A673 (cell line): ENCODE measurements around the gene MAPK4. TPM values are rescaled to one million over a fixed set of nuclear protein-coding genes. Genes with fewer than 3 reads are reported as not detected.
"Not testable (repeated sequence)": the region's sequence is repeated elsewhere in the genome, so short reads cannot be mapped to it uniquely, and the experiment has no call there.

Experiments
- BruUV-seq: library from RNA; stranded (reverse); fragments of 400-500 nt; replicated peaks from 2 replicates; lab custom pipeline; 2021; lab: Mats Ljungman, UMichigan
- CTCF ChIA-PET: fragments of 300-600 bp; sonication (Branson Sonifier 250); formaldehyde crosslinking; loops from one replicate; lab custom pipeline; 2022; ENCODE audit warnings: antibody characterized with exemption; lab: Charles Lee
- POLR2A ChIA-PET: fragments of 300-600 bp; sonication (Branson Sonifier 250); formaldehyde crosslinking; loops from one replicate; lab custom pipeline; 2022; ENCODE audit warnings: antibody characterized with exemption; ENCODE audit not compliant: low non-redundant PET; lab: Charles Lee
- DNase-seq: peaks from one replicate; pipeline ENCODE4 v3.0.0-alpha.2; 2015; ENCODE audit warnings: low spot score
- H3K27ac ChIP-seq: fragments of 200-600 bp; sonication (generic); 2 replicates; pipeline ENCODE4 v1.5.1; 2016; ENCODE audit warnings: mixed run types, low read depth, mild to moderate bottlenecking, mixed read lengths, antibody characterized with exemption, low read length; ENCODE audit not compliant: poor library complexity, severe bottlenecking
- H3K27me3 ChIP-seq: fragments of 200-600 bp; sonication (generic); replicated peaks from 2 replicates; pipeline ENCODE4 v1.6.1; 2017; ENCODE audit warnings: mixed run types, low read depth, mild to moderate bottlenecking, mixed read lengths, antibody characterized with exemption, low read length; ENCODE audit not compliant: insufficient read depth, poor library complexity
- H3K36me3 ChIP-seq: fragments of 200-600 bp; sonication (generic); 2 replicates; pipeline ENCODE4 v1.6.1; 2016; ENCODE audit warnings: mixed run types, mild to moderate bottlenecking, mixed read lengths, antibody characterized with exemption, low read length; ENCODE audit not compliant: insufficient read depth, poor library complexity, severe bottlenecking
- H3K4me1 ChIP-seq: fragments of 200-600 bp; sonication (generic); 2 replicates; pipeline ENCODE4 v1.6.1; 2017; ENCODE audit warnings: mixed run types, mild to moderate bottlenecking, mixed read lengths, antibody characterized with exemption, low read length; ENCODE audit not compliant: insufficient read depth, poor library complexity, severe bottlenecking
- H3K4me3 ChIP-seq: fragments of 200-600 bp; sonication (generic); 2 replicates; pipeline ENCODE4 v1.5.1; 2016; ENCODE audit warnings: low read depth, mixed run types, mild to moderate bottlenecking, mixed read lengths, low read length; ENCODE audit not compliant: poor library complexity, severe bottlenecking
- H3K9me3 ChIP-seq: fragments of 200-600 bp; sonication (generic); 2 replicates; pipeline ENCODE4 v1.6.1; 2016; ENCODE audit warnings: mixed run types, low read depth, mild to moderate bottlenecking, mixed read lengths, antibody characterized with exemption, low read length; ENCODE audit not compliant: poor library complexity, severe bottlenecking
- EZH2 ChIP-seq: fragments of 200-600 bp; sonication (generic); IDR thresholded peaks from 2 replicates; pipeline ENCODE4 v1.6.1; 2017; ENCODE audit warnings: borderline replicate concordance, low read depth, mild to moderate bottlenecking, mixed read lengths, antibody characterized with exemption, low read length; ENCODE audit not compliant: poor library complexity, severe bottlenecking
- intact Hi-C: fragments of 100-400 bp; cut with micrococcal nuclease; formaldehyde crosslinking; loops from one replicate; pipeline ENCODE4 v1.10.0; 2022; ENCODE audit not compliant: unreplicated experiment
- total RNA-seq: library from RNA; stranded (reverse); gene quantifications from 2 replicates; pipeline ENCODE4 v1.2.3, GENCODE V29; 2021
- TF ChIP-seq, protein P1 (sequence below): fragments of 300-800, 200-600 bp; sonication (generic); conservative IDR thresholded peaks from 2 replicates; pipeline ENCODE4 v1.5.1; 2017; ENCODE audit warnings: low read depth, mild to moderate bottlenecking, antibody characterized with exemption, low read length, moderate library complexity, mixed read lengths

Gene MAPK4
- total RNA-seq, 1 experiment from 2014 or later, result 0.62 TPM

DNA sequence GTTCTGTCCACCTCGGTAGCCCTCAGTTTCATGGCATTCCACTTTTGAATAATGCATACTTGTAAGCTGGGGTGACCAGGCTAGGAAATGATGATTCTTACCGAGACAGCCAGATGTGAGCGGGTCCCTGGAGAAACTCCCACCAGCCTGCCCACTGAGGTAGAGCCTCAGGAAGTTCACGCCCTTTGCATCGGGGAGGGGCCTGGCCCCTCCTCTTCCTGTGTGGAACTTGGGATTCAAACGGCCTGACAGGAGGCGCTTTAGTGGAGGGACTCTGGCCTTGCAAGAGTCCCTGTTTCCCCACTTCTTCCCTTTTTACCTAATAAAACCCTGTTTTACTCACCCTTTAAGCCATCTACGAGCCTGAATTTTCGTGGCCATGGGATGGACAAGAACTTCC is 215.3 kb downstream of the MAPK4 start:
- DNase-seq, result no peak
- BruUV-seq, result no TSS peak
- H3K4me1 ChIP-seq, result no peaks in the 10 kb centered on the region
- no peak overlapping the region for H3K27ac ChIP-seq
- POLR2A ChIA-PET, result no interaction called here
- TF ChIP-seq, protein P1, sequence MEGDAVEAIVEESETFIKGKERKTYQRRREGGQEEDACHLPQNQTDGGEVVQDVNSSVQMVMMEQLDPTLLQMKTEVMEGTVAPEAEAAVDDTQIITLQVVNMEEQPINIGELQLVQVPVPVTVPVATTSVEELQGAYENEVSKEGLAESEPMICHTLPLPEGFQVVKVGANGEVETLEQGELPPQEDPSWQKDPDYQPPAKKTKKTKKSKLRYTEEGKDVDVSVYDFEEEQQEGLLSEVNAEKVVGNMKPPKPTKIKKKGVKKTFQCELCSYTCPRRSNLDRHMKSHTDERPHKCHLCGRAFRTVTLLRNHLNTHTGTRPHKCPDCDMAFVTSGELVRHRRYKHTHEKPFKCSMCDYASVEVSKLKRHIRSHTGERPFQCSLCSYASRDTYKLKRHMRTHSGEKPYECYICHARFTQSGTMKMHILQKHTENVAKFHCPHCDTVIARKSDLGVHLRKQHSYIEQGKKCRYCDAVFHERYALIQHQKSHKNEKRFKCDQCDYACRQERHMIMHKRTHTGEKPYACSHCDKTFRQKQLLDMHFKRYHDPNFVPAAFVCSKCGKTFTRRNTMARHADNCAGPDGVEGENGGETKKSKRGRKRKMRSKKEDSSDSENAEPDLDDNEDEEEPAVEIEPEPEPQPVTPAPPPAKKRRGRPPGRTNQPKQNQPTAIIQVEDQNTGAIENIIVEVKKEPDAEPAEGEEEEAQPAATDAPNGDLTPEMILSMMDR, result no peak
- no peak for TF ChIP-seq EZH2
- CTCF ChIA-PET, result no interaction called here
- intact Hi-C loops, result no loop called here
- H3K4me3 ChIP-seq, result no peak overlapping the region
- peaks cover 41% of the 10 kb centered on the region for H3K27me3 ChIP-seq
- H3K36me3 ChIP-seq, result no peaks in the 10 kb centered on the region
- no peaks in the 10 kb centered on the region for H3K9me3 ChIP-seq

DNA sequence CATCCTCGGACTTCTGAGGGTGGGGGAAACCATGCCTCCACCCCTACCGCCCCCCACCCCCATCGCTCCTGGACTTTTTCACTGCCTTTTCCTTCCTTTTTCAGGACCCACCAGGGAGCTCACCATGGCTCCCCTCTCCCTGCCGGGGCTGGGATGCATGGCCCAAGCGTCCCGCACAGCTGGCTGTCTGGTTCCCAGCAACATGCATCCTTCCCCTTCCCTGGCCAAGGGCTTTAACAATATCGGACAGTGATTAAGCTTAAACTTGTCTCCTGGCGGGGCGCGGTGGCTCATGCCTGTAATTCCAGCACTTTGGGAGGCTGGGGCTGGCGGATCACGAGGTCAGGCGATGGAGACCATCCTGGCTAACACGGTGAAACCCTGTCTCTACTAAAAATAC is 215.8 kb downstream of the MAPK4 start:
- no peak for DNase-seq
- H3K27me3 ChIP-seq, result peaks cover 45% of the 10 kb centered on the region
- no peaks in the 10 kb centered on the region for H3K4me1 ChIP-seq
- no peak overlapping the region for H3K4me3 ChIP-seq
- TF ChIP-seq, protein P1, result no peak
- TF ChIP-seq EZH2, result no peak
- H3K36me3 ChIP-seq, result no peaks in the 10 kb centered on the region
- no peaks in the 10 kb centered on the region for H3K9me3 ChIP-seq
- ChIA-PET POLR2A (no interaction called here), CTCF (no interaction called here)
- no peak overlapping the region for H3K27ac ChIP-seq
- no TSS peak for BruUV-seq
- intact Hi-C loops, result no loop called here

DNA sequence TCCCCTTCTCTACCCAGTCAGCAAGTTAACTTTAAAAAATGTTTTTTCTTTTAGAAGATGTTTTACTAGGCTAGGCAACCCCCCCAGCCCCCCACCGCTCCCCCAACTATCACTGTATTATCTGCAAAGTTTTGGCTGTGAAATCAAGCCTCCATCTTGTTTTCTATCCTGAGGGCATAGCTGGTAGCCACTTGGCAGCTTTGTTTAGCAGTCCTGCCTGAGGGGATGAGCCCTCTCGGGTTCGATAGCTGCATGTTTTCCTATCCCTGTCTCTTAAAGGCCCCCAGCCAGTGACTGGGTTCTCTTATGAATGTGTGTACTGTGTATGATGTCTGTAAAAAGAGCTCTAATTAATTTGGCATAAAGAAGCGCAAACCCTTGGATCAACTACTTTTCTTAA is 216.5 kb downstream of the MAPK4 start:
- ChIA-PET POLR2A (no interaction called here), CTCF (no interaction called here)
- no TSS peak for BruUV-seq
- no peaks in the 10 kb centered on the region for H3K9me3 ChIP-seq
- no peak for DNase-seq
- no peak overlapping the region for H3K4me3 ChIP-seq
- intact Hi-C loops, result no loop called here
- no peak overlapping the region for H3K27ac ChIP-seq
- no peak for TF ChIP-seq EZH2
- TF ChIP-seq, protein P1, result no peak
- no peaks in the 10 kb centered on the region for H3K4me1 ChIP-seq
- no peaks in the 10 kb centered on the region for H3K36me3 ChIP-seq
- H3K27me3 ChIP-seq, result peaks cover 45% of the 10 kb centered on the region

DNA sequence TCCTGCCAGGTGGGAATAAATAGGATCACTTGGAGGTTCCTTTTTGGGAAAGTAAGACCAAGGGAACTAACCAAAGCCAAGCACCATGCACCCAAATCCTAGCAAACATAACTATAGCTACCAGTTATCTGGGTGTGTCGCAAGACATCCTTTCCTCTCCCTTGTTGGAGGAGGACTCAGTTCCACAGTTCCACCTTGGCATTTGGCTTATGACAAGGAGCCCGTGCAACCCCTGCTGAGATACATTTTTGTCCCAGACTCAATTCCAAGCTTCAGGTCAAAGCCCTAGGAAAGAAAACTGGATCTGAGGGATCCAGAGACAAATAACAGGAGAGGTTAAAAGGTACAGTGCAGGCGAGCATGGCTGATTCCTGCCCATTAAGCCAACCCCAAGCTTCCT is 219.1 kb downstream of the MAPK4 start:
- H3K27ac ChIP-seq, CTCF ChIA-PET, H3K4me3 ChIP-seq, H3K4me1 ChIP-seq, BruUV-seq, intact Hi-C loops, H3K9me3 ChIP-seq, DNase-seq, H3K36me3 ChIP-seq: not testable (repeated sequence)
- POLR2A ChIA-PET, result interaction anchor here (0.6 kb wide), 1 partner anchor 12 kb away, joined by 3 read pairs; no protein-coding TSS in a partner anchor
- peaks cover 48% of the 10 kb centered on the region for H3K27me3 ChIP-seq
